ENCODE results near the gene ATG9A. TPM values are rescaled to one million over a fixed set of nuclear protein-coding genes. Genes with fewer than 3 reads are reported as not detected.

The ATG9A gene
- total and polyA plus RNA-seq, 9 donors = 22.6 to 46.3 (median 32.6) TPM

GRCh38 chr2:219252900-219253752 is 23.7 kb upstream of the ATG9A start, which contains the start of gene TUBA4B:
TUBA4B (plus strand) TSS chr2:219253243; CDS start chr2:219253408, 165 bp downstream.
- H3K36me3 ChIP-seq = no peaks in the 10 kb centered on the region
- peak; percentile 43 to 60 (median 56) for DNase-seq
- no peaks in the 10 kb centered on the region for H3K27me3 ChIP-seq
- intact Hi-C loops (cut with DNase I) = no loop called here
- H3K27ac ChIP-seq = peak within 1 kb of the TSS; percentile 24 to 46
- WGBS, 3 donors = 1 to 2% (median 2%) methylated on average over 49 of the region's 49 CpGs
- H3K4me3 ChIP-seq = peak within 1 kb of the TSS; percentile 57
- H3K9me3 ChIP-seq = no peaks in the 10 kb centered on the region
- TF ChIP-seq, protein P1, sequence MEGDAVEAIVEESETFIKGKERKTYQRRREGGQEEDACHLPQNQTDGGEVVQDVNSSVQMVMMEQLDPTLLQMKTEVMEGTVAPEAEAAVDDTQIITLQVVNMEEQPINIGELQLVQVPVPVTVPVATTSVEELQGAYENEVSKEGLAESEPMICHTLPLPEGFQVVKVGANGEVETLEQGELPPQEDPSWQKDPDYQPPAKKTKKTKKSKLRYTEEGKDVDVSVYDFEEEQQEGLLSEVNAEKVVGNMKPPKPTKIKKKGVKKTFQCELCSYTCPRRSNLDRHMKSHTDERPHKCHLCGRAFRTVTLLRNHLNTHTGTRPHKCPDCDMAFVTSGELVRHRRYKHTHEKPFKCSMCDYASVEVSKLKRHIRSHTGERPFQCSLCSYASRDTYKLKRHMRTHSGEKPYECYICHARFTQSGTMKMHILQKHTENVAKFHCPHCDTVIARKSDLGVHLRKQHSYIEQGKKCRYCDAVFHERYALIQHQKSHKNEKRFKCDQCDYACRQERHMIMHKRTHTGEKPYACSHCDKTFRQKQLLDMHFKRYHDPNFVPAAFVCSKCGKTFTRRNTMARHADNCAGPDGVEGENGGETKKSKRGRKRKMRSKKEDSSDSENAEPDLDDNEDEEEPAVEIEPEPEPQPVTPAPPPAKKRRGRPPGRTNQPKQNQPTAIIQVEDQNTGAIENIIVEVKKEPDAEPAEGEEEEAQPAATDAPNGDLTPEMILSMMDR (IDR thresholded peaks at IDR 0.05) = no peak
- TF ChIP-seq POLR2A (IDR thresholded peaks at IDR 0.05) = no peak
- no peak for TF ChIP-seq EP300 (IDR thresholded peaks at IDR 0.05)
- H3K4me1 ChIP-seq (ENCODE audit: insufficient read depth) = peaks cover 23% of the 10 kb centered on the region

DNA sequence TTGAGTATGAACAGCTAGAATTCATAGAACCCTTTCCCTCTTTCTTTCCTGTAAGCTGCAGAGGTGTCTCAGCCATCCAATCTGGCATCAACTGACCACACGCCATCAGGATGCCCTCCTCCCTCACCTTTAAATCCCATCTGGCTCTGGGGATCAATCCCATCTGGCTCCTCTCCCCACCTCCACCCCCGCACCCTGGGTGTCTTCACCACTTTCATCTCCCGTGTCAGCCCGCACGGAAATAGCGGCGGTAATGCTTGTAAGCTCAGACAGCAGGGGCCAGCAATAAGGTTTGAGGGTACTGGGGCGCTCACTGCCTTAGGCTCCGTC is 23.1 kb upstream of the ATG9A start:
- no peaks in the 10 kb centered on the region for H3K27me3 ChIP-seq
- intact Hi-C loops (cut with DNase I) = no loop called here
- no peaks in the 10 kb centered on the region for H3K36me3 ChIP-seq
- H3K9me3 ChIP-seq = no peaks in the 10 kb centered on the region
- DNase-seq = no peak
- peaks cover 23% of the 10 kb centered on the region for H3K4me1 ChIP-seq (ENCODE audit: insufficient read depth)
- no peak for TF ChIP-seq EP300 (IDR thresholded peaks at IDR 0.05)
- TF ChIP-seq, protein P1 (IDR thresholded peaks at IDR 0.05) = no peak
- no peak for TF ChIP-seq POLR2A (IDR thresholded peaks at IDR 0.05)
- WGBS, 3 donors = 7 to 16% (median 14%) methylated on average over 9 of the region's 9 CpGs
- peak overlapping the region; percentile 57 for H3K4me3 ChIP-seq
- peak overlapping the region in 1 of 2 donors; percentile 46 for H3K27ac ChIP-seq

- H3K4me3 ChIP-seq = peak overlapping the region; percentile 57
- no peak for TF ChIP-seq POLR2A (IDR thresholded peaks at IDR 0.05)
- TF ChIP-seq EP300 (IDR thresholded peaks at IDR 0.05) = no peak
Measured at GRCh38 chr2:219252084-219252483, 22.6 kb upstream of the ATG9A start.

DNA sequence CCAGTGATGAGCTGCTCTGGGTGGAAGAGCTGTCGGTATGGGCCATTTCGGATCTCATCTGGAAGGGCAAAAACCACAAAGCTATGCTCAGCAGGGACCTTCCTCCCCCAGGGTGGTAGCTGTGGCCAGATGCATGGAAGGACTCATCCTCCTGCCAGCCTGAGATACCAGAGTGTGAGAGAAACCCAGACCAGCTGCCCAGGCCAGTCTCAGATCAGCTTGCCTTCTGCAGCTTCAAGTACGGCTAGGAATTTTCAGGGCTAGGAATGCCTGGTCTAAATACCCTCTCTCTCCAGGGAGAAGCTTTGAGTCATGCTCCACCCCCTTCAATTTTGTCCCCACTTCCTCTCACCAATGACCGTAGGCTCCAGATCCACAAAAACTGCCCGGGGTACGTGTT is 22.2 kb upstream of the ATG9A start:
- Histone ChIP-seq H3K4me1 (ENCODE audit: insufficient read depth) (peaks cover 23% of the 10 kb centered on the region), H3K4me3 (no peak overlapping the region)

More at GRCh38 chr2:219252084-219252483, 22.6 kb upstream of the ATG9A start:
- 50 to 61% (median 52%) methylated on average over 5 of the region's 5 CpGs for WGBS, 3 donors
- intact Hi-C loops (cut with DNase I) = no loop called here
- no peak for DNase-seq
- Histone ChIP-seq H3K36me3 (no peaks in the 10 kb centered on the region), H3K4me1 (ENCODE audit: insufficient read depth) (peaks cover 23% of the 10 kb centered on the region), H3K27ac (peak overlapping the region in 1 of 2 donors; percentile 46), H3K27me3 (no peaks in the 10 kb centered on the region), H3K9me3 (no peaks in the 10 kb centered on the region)

More for the DNA sequence above, 22.2 kb upstream of the ATG9A start:
- H3K27ac ChIP-seq = no peak overlapping the region
- TF ChIP-seq EP300 (IDR thresholded peaks at IDR 0.05) (no peak), POLR2A (IDR thresholded peaks at IDR 0.05) (no peak)
- TF ChIP-seq, protein P1 (IDR thresholded peaks at IDR 0.05) = no peak
- H3K27me3 ChIP-seq = no peaks in the 10 kb centered on the region
- H3K36me3 ChIP-seq = no peaks in the 10 kb centered on the region
- H3K9me3 ChIP-seq = no peaks in the 10 kb centered on the region
- intact Hi-C loops (cut with DNase I) = no loop called here
- no peak for DNase-seq
- WGBS, 3 donors = 68 to 79% (median 76%) methylated on average over 6 of the region's 6 CpGs
